ENCODE data around the gene RNF130.

Gene RNF130

DNA sequence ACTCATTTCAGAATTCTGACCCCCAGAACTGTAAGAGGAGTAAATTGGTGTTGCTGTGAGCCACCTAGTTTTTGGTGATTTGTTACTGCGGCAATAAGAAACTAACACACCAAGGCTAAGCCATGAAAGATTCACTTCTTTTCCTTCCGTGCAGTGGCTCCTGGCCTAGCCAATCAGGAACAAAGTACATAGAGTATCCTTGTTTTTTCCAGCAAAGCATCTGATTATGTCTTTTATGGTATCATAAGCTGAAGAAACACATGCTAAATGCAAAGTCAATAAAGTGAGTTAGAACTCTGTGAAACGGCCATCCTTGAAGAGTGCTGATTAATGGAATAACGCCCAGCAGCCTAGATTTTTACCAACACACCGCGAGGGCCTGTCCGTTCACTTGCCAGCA is 11.4 kb downstream of the RNF130 start:
- H3K4me3 ChIP-seq (ENCODE audit: low read depth, low read length): no peak overlapping the region

DNA sequence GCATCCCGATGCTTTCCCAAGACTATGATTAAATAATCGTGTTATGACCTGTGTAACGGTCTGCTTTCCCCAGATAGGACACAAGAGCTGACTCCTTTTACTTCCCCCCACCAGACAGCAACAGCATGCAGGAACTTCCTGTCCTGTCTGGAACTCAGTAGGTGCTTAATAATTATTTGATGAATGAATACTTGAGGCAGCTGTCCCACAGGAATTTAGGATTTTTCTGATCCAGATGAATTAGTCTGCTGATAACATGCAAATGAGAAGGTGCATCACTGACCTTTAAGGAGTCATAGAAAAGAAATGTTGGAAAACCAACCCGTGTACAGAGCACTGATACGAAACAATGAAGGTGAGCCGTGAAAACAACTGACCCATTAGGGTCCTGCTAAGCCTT is 12.2 kb downstream of the RNF130 start:
- no peak overlapping the region for H3K4me3 ChIP-seq (ENCODE audit: low read depth, low read length)

DNA sequence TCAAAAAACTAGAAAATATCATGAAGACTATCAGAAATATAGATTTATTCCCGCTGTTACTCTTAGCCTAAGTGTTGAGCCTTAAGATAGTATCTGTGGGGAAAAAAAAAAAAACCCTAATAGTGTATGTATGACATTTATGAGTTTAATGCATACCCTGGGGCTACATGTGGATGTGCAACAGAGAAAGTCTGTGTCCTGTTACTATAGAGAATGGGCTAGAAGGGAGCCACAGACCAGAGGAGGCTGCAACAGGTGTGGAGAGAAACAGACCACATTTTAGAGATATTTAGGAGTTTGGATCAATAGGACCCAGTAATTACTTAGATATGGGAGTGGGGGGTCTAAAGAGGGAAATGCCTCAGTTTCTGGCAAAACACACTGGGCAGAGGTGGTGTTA is 15.4 kb downstream of the RNF130 start:
- H3K4me3 ChIP-seq (ENCODE audit: low read depth, low read length): no peak overlapping the region

DNA sequence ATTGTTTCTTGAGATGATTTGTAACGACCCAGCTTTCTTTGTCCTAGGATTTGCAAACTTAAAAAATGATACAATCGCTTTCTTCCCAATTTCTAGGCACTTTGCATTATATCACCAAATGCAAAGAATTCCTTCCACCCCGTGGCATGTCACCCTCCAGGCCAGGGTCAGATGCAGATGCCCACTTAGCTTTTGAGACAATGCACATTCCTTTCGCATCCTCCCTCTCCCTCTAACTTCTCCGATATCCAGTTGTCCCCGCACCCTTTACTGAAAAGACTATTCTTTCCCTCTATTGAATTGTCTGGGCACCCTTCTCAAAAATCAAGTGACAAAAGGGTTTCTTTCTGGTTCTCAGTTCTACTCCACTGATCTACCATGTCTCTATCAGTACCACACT is 17.3 kb downstream of the RNF130 start:
- no peak overlapping the region for H3K4me3 ChIP-seq (ENCODE audit: low read depth, low read length)

DNA sequence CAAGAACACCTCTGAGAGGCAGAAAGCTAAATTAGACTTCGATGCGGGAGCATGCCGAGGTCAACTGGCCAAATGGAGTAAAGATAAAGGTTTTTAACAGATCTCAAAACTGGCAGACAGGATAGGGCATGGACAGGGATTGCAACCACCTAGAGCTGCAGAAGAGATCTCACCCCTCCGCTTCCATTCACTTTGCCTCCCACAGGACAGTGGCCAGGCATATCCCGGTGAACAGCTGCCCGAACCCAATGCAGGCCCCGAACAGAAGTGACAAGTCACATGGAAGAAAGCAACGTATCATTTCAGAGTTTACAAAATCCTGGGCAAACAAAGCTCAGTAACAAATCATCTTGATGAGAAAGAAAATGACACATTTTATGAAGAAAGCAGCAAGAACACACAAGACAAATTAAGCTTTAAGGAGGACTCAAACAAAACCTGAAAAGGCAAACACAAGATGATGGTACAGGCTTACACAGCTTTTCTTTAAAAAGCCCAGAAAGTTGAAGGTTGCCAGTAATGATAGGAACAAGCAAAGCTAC is 18.4 kb downstream of the RNF130 start:
- no peak overlapping the region for H3K4me3 ChIP-seq (ENCODE audit: low read depth, low read length)

DNA sequence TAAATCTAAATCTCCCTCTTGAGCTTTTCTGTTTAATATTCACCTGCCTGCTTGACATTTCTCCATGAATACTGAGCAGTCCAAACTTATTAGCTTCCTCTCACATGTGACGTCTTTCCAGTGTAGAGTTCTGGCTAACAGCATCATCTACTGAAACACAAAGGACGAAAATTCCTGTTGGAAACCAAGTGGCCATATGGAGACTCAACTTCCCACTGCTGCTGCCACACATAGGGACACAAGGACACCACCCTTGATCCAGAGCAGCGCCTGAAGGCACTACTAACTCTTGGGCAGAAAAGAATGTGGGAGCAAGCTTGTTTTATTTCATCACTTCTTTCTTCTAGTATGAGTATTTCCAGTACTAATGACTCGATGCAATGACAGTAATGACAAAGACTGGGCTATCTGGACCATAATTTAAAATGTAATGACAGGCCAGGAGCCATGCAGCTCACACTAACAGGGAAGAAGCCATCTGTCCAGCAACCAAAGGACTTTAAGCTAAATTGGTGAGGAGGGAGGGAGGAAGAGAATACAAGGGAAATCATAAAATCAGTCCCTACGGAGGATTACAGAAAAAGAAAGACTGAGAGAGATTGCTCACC is 19.2 kb downstream of the RNF130 start:
- no peak overlapping the region for H3K4me3 ChIP-seq (ENCODE audit: low read depth, low read length)

DNA sequence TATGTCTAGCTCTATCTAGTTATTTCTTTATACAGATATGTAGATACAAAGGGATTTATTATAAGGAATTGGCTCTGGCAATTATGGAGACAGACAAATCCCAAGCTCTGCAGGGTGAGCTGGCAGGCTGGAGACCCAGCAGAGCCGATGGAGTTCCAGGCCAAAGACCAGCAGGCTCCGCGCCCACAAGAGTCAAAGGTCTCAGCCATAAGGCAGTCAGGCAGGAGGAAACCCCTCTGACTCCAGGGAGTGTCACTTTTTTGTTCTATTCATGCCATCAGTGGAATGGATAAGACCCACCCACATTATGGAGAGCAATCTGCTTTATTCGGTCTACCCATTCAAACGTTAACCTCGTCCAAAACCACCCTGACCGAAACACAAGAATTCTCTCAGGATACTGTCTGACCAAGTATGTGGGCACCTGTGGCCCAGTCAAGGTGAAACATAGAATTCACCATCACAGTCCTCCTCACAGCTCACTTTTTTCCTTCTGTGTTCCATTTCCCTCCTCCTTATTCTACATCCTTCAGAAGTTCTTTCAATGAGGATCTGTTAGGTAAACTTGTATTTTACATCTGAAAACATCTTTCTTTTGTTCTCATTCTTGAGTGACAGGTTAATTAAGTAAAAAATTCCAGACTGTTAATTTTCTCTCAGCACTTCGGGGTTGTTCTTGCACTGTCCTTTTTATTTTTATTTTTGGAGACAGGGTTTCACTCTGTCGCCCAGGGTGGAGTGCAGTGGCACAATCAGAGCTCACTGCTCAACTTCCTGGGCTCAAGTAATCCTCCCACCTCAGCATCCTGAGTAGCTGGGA is 21.2 kb downstream of the RNF130 start:
- H3K4me3 ChIP-seq (ENCODE audit: low read depth, low read length): no peak overlapping the region

DNA sequence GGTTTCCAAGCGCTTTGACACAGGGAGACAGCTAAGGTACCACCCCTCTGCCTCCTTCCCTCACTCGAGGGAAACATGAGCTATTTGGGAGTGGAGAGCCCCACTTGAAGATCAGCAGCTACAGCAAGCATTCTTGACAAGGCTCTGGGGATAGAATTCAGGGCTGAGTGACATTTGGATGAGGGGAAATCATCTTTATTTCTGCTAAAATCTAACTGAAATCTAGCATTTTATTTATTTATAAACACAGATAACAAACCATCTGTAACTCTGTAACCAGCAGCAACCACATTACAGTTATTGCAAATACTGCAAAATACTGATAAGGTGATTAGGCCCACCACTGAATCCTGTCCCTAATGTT is 22.4 kb downstream of the RNF130 start:
- H3K4me3 ChIP-seq (ENCODE audit: low read depth, low read length): no peak overlapping the region

DNA sequence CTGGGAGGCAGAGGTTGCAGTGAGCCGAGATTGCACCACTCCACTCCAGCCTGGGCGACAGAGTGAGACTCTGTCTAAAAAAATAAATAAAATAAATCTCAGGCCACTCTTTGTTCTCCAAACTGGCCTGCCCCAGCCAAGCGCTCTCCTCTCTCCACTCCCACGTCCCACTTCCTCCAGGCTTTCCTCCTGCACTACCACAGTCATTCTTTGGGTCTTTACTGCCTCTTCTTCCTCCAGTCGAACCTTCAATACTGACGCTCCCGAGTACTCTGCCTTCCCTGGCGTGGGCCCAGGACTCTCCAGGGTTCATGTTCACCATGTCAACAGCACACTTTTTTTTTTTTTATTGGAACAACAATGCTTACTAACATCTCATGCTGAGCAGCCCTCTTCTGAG is 23.9 kb downstream of the RNF130 start:
- no peak overlapping the region for H3K4me3 ChIP-seq (ENCODE audit: low read depth, low read length)

DNA sequence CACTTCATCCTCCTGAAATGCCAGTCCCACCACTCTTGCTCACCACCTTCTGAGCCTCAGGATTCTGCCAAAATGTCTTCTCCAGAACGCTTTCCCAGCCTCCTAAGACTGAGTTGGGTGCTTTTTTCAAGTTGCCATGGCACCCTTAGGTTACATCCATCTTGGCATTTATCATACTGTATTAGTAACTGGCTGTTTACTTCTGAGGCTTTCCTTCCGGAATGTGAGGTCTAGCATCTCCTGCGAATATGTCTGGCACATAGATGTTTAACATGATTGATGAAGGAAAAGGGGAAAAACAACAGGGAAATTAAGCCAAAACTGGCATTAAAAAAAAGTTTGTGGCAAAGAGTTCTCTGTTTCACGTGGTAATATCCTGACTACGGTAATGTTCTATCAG is 24.9 kb downstream of the RNF130 start:
- no peak overlapping the region for H3K4me3 ChIP-seq (ENCODE audit: low read depth, low read length)

DNA sequence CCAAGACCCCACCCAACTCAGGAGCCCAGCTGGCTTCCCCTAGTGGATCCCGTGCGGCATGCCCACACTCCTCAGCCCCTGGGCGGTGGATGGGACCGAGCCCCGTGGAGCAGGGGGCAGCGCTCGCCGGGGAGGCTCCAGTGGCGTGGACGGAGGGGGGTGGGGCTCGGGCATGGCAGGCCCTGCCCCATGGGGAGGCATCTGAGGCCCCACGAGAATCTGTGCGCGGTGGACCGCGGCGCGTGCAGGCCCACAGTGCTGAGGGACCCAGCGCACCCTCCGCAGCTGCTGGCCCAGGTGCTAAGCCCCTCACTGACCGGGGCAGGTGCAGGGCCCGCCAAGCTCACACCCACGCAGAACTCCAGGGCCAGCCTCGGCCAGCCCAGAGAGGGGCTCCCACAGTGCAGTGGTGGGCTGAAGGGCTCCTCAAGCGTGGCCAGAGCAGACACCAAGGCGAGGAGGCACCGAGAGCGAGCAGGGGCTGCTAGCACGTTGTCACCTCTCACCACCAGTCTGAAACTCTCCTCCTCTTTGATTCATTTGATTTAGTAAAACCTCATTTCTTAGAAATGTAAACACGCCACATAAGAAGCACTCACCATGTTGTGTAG is 25.6 kb downstream of the RNF130 start:
- H3K4me3 ChIP-seq (ENCODE audit: low read depth, low read length): no peak overlapping the region

DNA sequence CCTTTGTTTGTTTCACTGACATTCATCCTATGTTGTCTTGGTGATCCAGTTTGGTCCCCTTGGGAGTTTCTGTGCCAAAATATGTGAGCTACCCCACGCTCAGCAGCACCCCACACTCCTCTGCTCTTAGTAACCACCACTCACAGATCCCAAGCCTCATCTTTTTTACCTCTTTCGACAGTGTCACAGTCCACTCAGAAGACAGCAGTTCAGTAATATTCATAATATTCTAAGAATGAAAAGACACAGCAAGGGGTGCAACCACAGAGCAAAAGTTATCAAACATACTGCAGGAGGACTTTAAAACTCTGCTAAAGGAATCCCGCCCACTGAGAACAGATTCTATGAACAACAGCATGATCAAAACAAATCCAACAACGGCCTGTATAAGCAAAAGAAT is 28.2 kb downstream of the RNF130 start:
- H3K4me3 ChIP-seq (ENCODE audit: low read depth, low read length): no peak overlapping the region

DNA sequence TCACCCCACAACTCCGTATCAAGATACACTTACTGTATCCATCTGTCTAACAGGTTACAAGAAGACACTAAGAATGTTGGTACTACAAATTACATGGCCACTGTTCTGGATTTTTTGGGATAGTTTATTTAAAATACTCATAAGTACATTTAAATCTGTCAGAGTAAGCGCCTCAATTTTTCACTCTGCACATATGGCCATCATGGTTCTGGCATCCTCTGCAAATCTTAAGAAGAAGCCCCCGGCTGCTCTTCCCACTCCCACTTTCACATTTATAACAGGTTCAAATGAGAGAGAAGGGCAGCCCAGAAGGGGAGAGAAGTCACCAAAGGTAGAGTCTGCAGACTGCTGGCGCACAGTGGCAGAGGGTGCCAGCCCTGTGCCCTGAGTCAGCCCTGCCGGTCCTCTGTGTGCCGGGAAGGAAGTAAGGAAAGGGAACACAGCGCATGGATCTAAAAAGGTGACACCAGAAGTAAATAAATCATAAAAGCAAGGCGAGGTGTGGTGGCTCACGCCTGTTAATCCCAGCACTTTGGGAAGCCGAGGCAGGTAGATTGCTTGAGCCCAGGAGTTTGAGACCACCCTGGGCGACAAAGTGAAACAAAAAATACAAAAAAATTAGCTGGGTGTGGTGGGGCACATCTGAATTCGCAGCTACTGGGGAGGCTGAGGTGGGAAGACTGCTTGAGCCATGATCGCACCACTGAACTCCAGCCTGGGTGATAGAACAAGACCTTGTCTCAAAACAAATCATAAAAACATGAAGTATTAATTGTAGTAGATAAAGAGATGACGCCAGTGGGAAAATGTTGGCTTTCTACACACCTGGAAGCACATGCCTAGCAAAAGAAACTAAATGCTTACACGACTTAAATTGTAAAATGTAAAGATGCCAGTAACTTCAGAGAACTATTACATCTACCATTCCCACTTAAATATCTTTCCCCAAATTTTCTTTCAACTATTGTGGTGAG is 30.0 kb downstream of the RNF130 start:
- no peak overlapping the region for H3K4me3 ChIP-seq (ENCODE audit: low read depth, low read length)

DNA sequence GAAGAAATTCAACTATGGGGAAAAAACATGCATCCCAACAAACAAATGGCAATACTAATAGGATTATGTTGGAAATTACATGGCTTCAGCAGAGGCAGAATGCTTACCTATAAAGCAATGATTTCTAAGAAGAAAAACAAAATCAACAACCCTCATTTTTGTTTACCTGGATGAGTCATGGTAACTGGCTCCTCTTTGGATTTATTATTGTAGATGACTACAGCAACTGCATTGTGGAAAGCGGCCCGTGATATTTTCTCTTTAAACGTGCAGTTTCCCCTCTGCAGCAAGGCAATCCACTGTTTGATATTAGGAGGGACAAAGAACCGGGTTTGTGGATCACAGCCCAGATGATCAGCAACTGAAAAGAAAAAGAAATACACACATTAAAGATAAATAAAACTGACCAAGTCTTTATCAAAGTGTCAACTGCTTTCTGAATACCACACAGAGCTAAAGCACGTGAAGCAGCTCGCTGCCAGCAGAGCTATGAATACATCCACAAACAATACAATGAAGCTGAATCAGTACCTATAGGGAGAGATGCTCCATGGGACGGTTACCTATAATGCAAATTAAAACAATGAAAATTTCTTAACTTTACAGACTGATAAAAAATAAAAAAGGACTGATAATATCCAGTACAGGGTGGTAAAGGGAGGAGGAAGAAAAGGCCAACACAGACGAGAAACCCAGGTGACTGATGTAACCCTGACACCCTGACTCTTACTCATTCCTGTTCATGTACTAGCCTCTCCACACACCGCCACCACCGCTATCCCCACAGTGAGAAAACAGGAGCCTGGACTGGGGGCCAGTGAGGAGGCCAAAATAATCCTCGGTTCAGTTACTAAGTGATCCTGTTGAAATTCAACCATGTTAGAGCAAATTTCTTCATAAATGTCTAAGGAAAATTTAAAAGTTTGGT is 31.0 kb downstream of the RNF130 start:
- no peak overlapping the region for H3K4me3 ChIP-seq (ENCODE audit: low read depth, low read length)

DNA sequence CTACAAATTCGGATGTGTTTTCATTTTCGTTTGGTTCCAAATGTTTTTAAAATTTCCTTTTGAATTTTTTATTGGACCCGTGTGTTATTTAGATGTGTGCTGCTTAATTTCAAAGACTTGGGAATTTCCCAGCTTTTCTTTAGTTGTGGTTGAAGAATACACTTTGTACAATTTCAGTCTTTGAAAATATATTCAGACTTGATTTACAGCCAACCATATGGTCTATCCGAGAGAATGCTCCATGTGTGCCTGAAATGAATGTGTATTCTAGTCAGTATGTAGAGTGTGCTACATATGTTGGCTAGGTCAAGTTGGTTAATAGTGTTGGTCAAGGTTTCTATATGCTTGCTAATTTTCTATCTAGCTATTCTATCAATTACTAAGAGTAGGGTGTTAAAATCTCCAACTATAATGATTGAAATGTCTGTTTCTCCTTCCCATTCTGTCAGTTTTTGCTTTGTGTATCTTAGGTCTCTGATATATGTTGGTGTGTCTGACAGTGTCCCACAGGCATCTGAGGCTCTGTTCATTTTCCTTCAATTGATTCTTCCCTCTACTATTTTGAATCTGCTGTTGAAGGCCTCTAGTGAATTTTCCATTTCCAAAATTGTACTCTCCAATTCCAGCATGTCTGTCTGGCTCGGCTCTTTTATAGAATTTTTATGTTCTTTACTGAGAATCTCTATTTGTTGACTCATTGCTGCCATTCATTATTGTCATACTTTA is 36.2 kb downstream of the RNF130 start:
- no peak overlapping the region for H3K4me3 ChIP-seq (ENCODE audit: low read depth, low read length)

DNA sequence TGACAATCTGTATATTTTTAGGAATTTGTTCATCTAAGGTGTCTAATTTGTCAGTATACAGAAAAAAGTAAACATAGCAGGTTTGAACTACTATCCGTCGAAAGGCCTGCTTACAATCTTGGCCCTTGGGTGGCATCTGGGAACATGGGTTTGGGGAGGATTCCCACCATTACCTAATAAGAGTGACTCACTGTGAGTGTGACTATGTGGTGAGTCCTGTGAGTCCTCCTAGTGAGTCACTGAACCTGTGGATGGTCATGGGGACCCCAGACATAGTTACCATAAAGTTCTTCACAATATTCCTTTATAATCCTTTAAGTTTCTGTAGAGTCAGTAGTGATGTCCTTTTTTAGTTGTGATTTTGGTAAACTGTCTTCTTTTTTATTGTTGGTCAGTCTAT is 37.0 kb downstream of the RNF130 start:
- H3K4me3 ChIP-seq (ENCODE audit: low read depth, low read length): no peak overlapping the region

DNA sequence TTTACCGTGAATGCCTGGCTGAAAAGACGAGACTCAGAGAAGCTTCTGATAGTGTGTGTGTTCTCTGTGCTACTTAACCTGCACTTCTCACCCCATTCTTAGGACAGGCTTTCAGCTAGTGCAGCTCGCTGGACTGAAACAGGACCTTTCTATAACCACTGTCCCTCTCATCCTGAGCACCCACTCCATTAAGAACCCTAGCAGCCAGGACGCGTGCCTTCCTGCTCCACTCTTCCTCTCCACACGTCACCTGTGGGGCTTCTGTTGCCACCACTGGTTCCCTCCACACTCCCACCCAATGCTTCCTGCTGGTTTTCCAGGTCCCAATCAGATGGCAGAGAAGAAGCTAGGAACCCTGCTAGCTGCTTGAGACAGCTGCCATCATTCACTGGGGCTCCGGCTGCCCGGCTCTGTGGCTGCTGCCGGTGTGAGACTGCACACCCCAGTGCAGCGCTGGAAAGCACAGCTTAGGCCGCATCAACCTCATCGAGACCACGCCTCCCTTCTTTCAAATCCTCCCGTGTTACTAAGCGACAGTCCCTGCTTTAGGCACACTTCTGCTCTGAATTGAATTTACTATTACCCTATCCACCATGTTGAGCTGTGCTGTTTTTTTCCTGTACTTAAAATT is 44.0 kb downstream of the RNF130 start:
- no peak overlapping the region for H3K4me3 ChIP-seq (ENCODE audit: low read depth, low read length)

DNA sequence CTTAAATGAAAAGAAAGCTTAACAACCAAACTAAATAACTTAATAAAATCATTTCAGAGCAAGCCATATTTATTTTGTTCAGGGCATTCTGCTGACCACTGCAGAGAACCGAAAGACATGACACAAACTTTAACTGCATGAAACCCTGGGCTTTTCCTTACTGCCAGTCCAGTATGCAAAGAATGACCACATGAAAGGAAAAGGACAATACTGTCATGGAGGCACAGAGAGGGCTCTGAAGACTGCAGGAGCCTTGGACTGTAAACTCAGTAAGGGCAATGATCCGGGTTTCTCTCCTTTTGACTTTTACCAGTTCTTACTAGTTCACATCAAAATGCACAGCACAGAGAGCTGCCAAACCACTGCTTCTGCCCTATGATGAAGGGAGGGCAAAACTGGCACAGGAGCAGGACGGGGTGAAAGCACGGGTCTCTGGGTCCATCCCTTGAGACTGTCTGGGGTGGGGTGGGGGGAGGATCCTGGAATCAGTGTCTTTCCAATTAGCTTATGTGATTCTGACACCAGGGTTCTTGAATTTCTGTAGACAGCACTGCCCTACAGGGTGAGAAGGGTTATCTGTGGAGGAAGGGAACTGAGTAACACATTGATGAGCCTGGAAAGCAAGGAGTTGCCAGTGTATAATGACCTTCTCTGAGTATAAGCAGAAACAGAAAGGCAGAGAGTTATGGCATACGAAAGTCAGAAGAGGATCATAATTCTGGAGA is 44.7 kb downstream of the RNF130 start:
- no peak overlapping the region for H3K4me3 ChIP-seq (ENCODE audit: low read depth, low read length)

All from iPS-11a (cell line).